CD14-positive monocyte (primary cell): ENCODE measurements around the gene ZNRF1. TPM values are rescaled to one million over a fixed set of nuclear protein-coding genes. Genes with fewer than 3 reads are reported as not detected.

ENCODE experiments used
- DNase-seq, 3 donors: peaks; one replicate each; pipeline ENCODE4 v3.0.0-alpha.2; 2011 to 2022
- H2AFZ ChIP-seq: 2 replicates; pipeline ENCODE4 v1.6.0; 2012; ENCODE audit warnings: mild to moderate bottlenecking, low read depth, low read length, inconsistent platforms; ENCODE audit not compliant: insufficient read depth, poor library complexity, severe bottlenecking
- H3K27ac ChIP-seq, 2 donors: 1 replicate in 1 of 2; 2 replicates in 1 of 2; pipeline ENCODE4 v1.5.1; 2012 to 2013; ENCODE audit warnings: low read length in 2 of 2, control low read depth in 1 of 2, inconsistent platforms in 1 of 2, low read depth in 1 of 2, mild to moderate bottlenecking in 1 of 2
- H3K27me3 ChIP-seq, 2 donors: one replicate each; pipeline versions ENCODE4 v1.6.0 to v1.6.1; 2011 to 2013; ENCODE audit warnings: low read length in 2 of 2; ENCODE audit not compliant: control insufficient read depth in 2 of 2, insufficient read depth in 2 of 2
- H3K36me3 ChIP-seq, 2 donors: replicated peaks in 1 of 2; 1 replicate in 1 of 2; 2 replicates in 1 of 2; pipeline versions ENCODE4 v1.5.1 to v1.6.1; 2012 to 2013; ENCODE audit warnings: low read length in 2 of 2, control low read depth in 1 of 2, inconsistent platforms in 1 of 2, mild to moderate bottlenecking in 1 of 2; ENCODE audit not compliant: insufficient read depth in 2 of 2, control insufficient read depth in 1 of 2
- H3K4me1 ChIP-seq, 2 donors: 1 replicate in 1 of 2; 2 replicates in 1 of 2; pipeline versions ENCODE4 v1.5.1 to v1.6.1; 2012 to 2013; ENCODE audit warnings: low read length in 2 of 2, control low read depth in 1 of 2, inconsistent platforms in 1 of 2, mild to moderate bottlenecking in 1 of 2, moderate library complexity in 1 of 2; ENCODE audit not compliant: insufficient read depth in 2 of 2, control insufficient read depth in 1 of 2
- H3K4me2 ChIP-seq: replicated peaks from 2 replicates; pipeline ENCODE3; 2012; ENCODE audit warnings: low read length, moderate library complexity, mild to moderate bottlenecking; ENCODE audit not compliant: poor library complexity, severe bottlenecking; ENCODE audit errors: extremely low read depth
- H3K4me3 ChIP-seq, 3 experiments: fragments of 200-600 bp in 1 of 3; sonication (generic) in 1 of 3; replicated peaks in 1 of 3; 1 replicate in 2 of 3; 2 replicates in 1 of 3; pipeline ENCODE4 v1.5.1; 2011 to 2013; ENCODE audit warnings: low read length in 3 of 3, mild to moderate bottlenecking in 3 of 3, control low read depth in 2 of 3, low read depth in 2 of 3, inconsistent platforms in 1 of 3, moderate library complexity in 1 of 3
- H3K79me2 ChIP-seq: 2 replicates; pipeline ENCODE4 v1.6.0; 2012; ENCODE audit warnings: mild to moderate bottlenecking, control low read depth, inconsistent platforms, low read length, moderate library complexity; ENCODE audit not compliant: insufficient read depth
- H3K9ac ChIP-seq: 2 replicates; pipeline ENCODE4 v1.6.0; 2017; ENCODE audit warnings: low read length, mild to moderate bottlenecking; ENCODE audit not compliant: insufficient read depth, poor library complexity, severe bottlenecking
- H3K9me3 ChIP-seq, 2 donors: replicated peaks in 1 of 2; 1 replicate in 1 of 2; 2 replicates in 1 of 2; pipeline versions ENCODE4 v1.5.1 to v1.6.1; 2012 to 2013; ENCODE audit warnings: low read length in 2 of 2, control low read depth in 1 of 2; ENCODE audit not compliant: control insufficient read depth in 1 of 2, insufficient read depth in 1 of 2
- H4K20me1 ChIP-seq: 2 replicates; pipeline ENCODE4 v1.6.0; 2012; ENCODE audit warnings: mild to moderate bottlenecking, low read length, control low read depth, moderate library complexity; ENCODE audit not compliant: insufficient read depth
- H3K27ac Mint-ChIP-seq, 7 donors: one replicate each; pipeline ENCODE4 v1.8.0; 2020; ENCODE audit warnings: mild to moderate bottlenecking in 7 of 7, mixed read lengths in 7 of 7, moderate library complexity in 6 of 7, inconsistent platforms in 2 of 7
- H3K27me3 Mint-ChIP-seq, 3 donors: one replicate each; pipeline ENCODE4 v1.8.0; 2021 to 2022; ENCODE audit warnings: low read depth in 3 of 3, mild to moderate bottlenecking in 3 of 3, mixed read lengths in 3 of 3, moderate library complexity in 3 of 3, inconsistent platforms in 1 of 3
- H3K36me3 Mint-ChIP-seq, 2 donors: one replicate each; pipeline ENCODE4 v1.8.0; 2020; ENCODE audit warnings: mixed read lengths in 2 of 2, inconsistent platforms in 1 of 2, mild to moderate bottlenecking in 1 of 2
- H3K4me1 Mint-ChIP-seq: one replicate; pipeline ENCODE4 v1.8.0; 2020; ENCODE audit warnings: mild to moderate bottlenecking, mixed read lengths
- H3K4me3 Mint-ChIP-seq, 2 donors: one replicate each; pipeline ENCODE4 v1.8.0; 2020; ENCODE audit warnings: mild to moderate bottlenecking in 2 of 2, mixed read lengths in 2 of 2, moderate library complexity in 1 of 2
- H3K9me3 Mint-ChIP-seq, 7 donors: one replicate each; pipeline ENCODE4 v1.8.0; 2020 to 2022; ENCODE audit warnings: mixed read lengths in 7 of 7, mild to moderate bottlenecking in 6 of 7, moderate library complexity in 6 of 7, inconsistent platforms in 2 of 7
- WGBS: methylation state at CpG from one replicate; pipeline ENCODE4 v1.1.5; 2013; ENCODE audit warnings: missing lambda C conversion rate; ENCODE audit not compliant: insufficient coverage; 5-methylcytosine and 5-hydroxymethylcytosine counted together
- intact Hi-C, 2 donors: fragments of 100-400 bp; cut with micrococcal nuclease; formaldehyde crosslinking; loops; one replicate each; pipeline versions ENCODE4 v1.15.0 to v1.15.1; 2023
- polyA plus RNA-seq, 3 donors: library from polyadenylated mRNA; depleted of rRNA in 1 of 3; unstranded in 2 of 3; stranded (reverse) in 1 of 3; fragments of 300-500 nt in 2 of 3; fragments of >200 nt in 1 of 3; fragmentation: Illumina TruSeq in 2 of 3; gene quantifications; 1 replicate in 2 of 3; 2 replicates in 1 of 3; pipeline ENCODE4 v1.2.3, GENCODE V29; 2012 to 2021
- TF ChIP-seq, protein P1 (sequence below): fragments of 200-600 bp; IDR thresholded peaks from one replicate; pipeline ENCODE4 v1.8.0; 2022; ENCODE audit warnings: antibody characterized with exemption, mild to moderate bottlenecking

The ZNRF1 gene
- polyA plus RNA-seq, 3 donors = 1.9 to 5.3 (median 4.3) TPM

DNA sequence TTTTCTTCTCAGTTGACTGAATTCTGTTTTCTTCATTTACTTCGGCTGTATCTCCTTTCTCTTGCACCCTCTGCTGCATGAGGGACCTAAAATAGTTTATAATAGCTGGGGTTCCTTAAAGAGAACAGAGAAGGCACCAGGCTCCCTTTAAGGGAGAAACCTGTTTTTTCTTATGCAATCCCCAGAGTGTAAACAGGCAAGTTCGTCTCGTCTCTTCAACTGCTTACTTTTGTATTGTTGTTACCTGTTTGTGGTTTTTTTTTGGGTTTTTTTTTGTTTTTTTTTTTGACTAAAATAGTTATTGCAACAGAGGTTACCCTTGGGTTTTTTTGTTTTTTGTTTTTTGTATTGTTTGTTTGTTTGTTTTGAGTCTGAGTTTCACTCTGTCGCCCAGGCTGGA lies 121.4 kb downstream of the ZNRF1 start:
- H3K27ac Mint-ChIP-seq = no peak overlapping the region
- 67% methylated on average over 3 of the region's 4 CpGs for WGBS
- TF ChIP-seq, protein P1, sequence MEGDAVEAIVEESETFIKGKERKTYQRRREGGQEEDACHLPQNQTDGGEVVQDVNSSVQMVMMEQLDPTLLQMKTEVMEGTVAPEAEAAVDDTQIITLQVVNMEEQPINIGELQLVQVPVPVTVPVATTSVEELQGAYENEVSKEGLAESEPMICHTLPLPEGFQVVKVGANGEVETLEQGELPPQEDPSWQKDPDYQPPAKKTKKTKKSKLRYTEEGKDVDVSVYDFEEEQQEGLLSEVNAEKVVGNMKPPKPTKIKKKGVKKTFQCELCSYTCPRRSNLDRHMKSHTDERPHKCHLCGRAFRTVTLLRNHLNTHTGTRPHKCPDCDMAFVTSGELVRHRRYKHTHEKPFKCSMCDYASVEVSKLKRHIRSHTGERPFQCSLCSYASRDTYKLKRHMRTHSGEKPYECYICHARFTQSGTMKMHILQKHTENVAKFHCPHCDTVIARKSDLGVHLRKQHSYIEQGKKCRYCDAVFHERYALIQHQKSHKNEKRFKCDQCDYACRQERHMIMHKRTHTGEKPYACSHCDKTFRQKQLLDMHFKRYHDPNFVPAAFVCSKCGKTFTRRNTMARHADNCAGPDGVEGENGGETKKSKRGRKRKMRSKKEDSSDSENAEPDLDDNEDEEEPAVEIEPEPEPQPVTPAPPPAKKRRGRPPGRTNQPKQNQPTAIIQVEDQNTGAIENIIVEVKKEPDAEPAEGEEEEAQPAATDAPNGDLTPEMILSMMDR = no peak
- peaks cover 0 to 4% (median 2%) of the 10 kb centered on the region in 3 donors for H3K27me3 Mint-ChIP-seq
- peaks cover 20 to 22% of the 10 kb centered on the region in 2 donors for H3K9me3 ChIP-seq
- H3K4me1 Mint-ChIP-seq = peaks cover 11% of the 10 kb centered on the region
- H3K9ac ChIP-seq = no peak overlapping the region
- H4K20me1 ChIP-seq = no peaks in the 10 kb centered on the region
- no peaks in the 10 kb centered on the region for H3K36me3 Mint-ChIP-seq
- no peak for DNase-seq
- intact Hi-C loops = no loop called here
- H3K4me3 Mint-ChIP-seq = no peak overlapping the region
- H3K4me2 ChIP-seq = no peak overlapping the region
- H3K27ac ChIP-seq = no peak overlapping the region
- H3K9me3 Mint-ChIP-seq = peaks cover 15 to 40% (median 28%) of the 10 kb centered on the region in 7 donors
- H3K79me2 ChIP-seq = no peaks in the 10 kb centered on the region
- no peaks in the 10 kb centered on the region for H3K27me3 ChIP-seq
- no peak overlapping the region for H2AFZ ChIP-seq
- H3K4me3 ChIP-seq = no peak overlapping the region
- H3K36me3 ChIP-seq = no peaks in the 10 kb centered on the region
- H3K4me1 ChIP-seq = peaks cover 11 to 15% of the 10 kb centered on the region in 2 donors

DNA sequence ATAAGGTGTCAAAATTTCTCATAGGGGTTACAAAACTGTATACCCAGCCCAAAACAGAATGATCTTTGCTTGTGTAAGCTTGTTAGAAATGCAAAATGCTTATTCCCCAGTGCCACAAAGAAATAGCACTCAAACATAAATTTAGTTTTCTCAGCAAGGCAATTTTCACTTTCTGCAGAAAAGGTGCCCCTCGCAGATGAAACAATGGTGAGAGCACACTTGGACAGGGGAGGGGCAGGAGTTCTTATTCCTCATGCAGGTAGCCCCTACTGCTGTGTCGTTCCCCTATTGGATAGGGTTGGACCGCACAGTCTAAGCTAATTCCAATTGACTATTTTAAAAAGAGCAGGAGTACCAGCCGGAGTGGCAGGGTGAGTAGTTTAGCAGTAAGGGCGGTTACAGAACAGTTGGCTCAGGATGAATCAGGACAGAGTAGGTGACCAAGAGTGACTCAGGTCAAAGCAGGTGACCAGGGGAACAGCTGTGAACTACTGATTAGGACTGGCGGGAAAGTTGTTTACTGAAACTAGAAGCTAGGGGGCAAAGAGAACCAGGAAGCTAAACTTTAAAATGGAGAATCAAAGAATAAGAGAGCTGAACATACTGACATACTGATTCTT lies 123.2 kb downstream of the ZNRF1 start:
- H3K79me2 ChIP-seq = no peaks in the 10 kb centered on the region
- no peaks in the 10 kb centered on the region for H3K4me1 ChIP-seq
- TF ChIP-seq, protein P1 = no peak
- H3K36me3 Mint-ChIP-seq = peaks cover 0 to under 1% of the 10 kb centered on the region in 2 donors
- H3K27ac ChIP-seq = no peak overlapping the region
- intact Hi-C loops = no loop called here
- H3K4me1 Mint-ChIP-seq = no peaks in the 10 kb centered on the region
- no peak overlapping the region for H3K27ac Mint-ChIP-seq
- H3K27me3 Mint-ChIP-seq = peaks cover 0 to 2% (median 2%) of the 10 kb centered on the region in 3 donors
- H3K27me3 ChIP-seq = no peaks in the 10 kb centered on the region
- H2AFZ ChIP-seq = no peak overlapping the region
- peaks cover 15 to 55% (median 30%) of the 10 kb centered on the region in 7 donors for H3K9me3 Mint-ChIP-seq
- no peaks in the 10 kb centered on the region for H3K36me3 ChIP-seq
- no peak for DNase-seq
- no peak overlapping the region for H3K9ac ChIP-seq
- H3K9me3 ChIP-seq = peaks cover 21 to 30% of the 10 kb centered on the region in 2 donors
- H4K20me1 ChIP-seq = no peaks in the 10 kb centered on the region
- no peak overlapping the region for H3K4me3 ChIP-seq
- H3K4me3 Mint-ChIP-seq = no peak overlapping the region
- 98% methylated on average over 6 of the region's 6 CpGs for WGBS
- H3K4me2 ChIP-seq = no peak overlapping the region
